HG02623 (cell line): Measurements from ENCODE around the gene EFCAB10.
"Not testable (repeated sequence)": the region's sequence is repeated elsewhere in the genome, so short reads cannot be mapped to it uniquely, and the experiment has no call there.

ENCODE experiments used
- ATAC-seq: cut with Tn5 transposase; IDR thresholded peaks from one replicate; pipeline ENCODE4 v1.9.1; 2021; ENCODE audit warnings: moderate library complexity; ENCODE audit not compliant: unreplicated experiment

EFCAB10 gene

DNA sequence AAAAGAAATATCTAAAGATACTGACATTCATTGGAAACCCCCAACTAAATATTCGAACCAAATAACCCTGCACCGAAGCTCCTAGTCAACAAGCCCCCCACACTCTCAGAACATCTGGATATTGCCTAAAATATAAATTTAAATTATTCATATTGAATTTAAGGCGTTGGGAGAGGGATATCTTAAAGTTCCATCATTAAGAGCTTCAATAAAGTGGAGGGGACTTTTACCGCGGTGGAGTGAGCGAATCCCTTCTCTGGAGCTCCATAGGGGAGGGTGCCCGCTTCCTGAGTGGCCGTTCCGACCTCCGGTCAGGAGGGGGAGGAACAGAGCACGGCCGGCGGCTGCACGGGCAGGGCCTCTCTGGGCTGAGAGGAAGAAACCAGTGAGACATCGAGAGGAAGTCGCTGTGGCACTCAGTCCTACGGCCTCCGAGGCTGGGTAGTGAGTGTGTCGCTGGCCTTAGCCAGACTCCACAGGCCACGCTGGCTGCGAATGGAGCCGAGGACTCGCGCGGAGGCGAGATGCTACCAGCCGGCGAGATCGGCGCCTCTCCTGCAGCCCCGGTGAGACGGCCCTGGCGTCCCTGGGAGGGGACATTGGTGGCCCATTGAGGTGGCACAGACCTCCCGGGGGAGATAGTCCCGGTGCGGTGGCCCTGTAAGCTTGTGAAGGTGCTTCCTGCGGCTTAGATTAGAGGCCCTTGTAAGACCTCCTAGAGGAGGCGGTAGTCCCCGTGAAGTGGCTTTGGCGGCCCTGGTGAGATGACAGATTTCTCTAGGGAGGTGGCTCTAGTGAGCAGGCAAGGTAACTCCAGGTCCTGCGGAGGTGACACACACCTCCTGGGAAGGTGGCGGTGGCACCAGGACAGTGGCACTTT, 49.3 kb downstream of the EFCAB10 start, which contains the start of gene RINT1:
RINT1 (plus strand) TSS at position 410 of the 880 bp plus-strand sequence; CDS start at position 525, 115 bp downstream.
- ATAC-seq, result peak; percentile 93

DNA sequence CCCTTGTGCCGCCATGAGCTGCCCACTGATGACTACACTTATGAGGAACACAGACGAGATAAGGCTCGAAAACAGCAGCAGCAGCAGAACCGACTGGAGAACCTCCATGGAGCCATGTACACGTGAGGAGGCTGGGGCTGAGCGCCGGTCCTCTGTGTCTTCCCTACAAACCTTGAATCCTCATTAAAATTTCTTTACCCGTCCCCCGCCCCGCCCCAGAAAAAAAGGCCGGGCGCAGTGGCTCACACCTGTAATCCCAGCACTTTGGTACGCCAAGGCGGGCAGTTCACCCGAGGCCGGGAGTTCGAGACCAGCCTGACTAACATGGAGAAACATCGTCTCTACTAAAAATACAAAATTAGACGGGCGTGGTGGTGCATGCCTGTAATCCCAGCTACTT, 50.7 kb downstream of the EFCAB10 start:
- no peak for ATAC-seq

GRCh38 chr7:105530126-105530525, 51.2 kb downstream of the EFCAB10 start:
- ATAC-seq, result no peak

DNA sequence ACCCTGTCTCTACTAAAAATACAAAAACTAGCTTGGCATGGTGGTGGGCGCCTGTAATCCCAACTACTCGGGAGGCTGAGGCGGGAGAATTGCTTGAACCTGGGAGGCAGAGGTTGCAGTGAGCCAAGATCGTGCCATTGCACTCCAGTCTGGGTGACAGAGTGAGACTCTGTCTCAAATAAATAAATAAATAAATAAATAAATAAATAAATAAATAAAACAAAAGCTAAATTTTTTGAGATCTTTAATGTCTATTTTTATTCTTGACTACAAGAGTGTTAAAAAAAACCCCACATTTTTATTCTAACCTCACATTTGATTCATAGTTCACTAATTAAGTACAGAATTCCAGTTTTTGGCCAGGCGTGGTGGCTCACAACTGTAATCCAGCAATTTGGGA, 53.6 kb downstream of the EFCAB10 start:
- ATAC-seq, result not testable (repeated sequence)

GRCh38 chr7:105524840-105525239, 56.5 kb downstream of the EFCAB10 start:
- no peak for ATAC-seq

DNA sequence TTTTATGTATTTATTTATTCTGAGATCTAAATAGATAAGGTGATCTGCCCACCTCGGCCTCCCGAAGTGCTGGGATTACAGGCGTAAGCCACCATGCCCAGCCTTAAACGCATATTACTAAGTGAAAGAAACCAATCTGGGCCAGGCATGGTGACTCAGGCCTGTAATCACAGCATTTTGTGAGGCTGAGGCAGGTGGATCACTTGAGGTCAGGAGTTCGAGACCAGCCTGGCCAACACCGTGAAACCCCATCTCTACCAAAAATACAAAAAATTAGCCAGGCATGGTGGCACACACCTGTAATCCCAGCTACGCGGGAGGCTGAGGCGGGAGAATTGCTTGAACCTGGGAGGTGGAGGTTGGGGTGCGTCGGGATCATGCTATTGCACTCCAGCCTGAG, 56.9 kb downstream of the EFCAB10 start:
- not testable (repeated sequence) for ATAC-seq

DNA sequence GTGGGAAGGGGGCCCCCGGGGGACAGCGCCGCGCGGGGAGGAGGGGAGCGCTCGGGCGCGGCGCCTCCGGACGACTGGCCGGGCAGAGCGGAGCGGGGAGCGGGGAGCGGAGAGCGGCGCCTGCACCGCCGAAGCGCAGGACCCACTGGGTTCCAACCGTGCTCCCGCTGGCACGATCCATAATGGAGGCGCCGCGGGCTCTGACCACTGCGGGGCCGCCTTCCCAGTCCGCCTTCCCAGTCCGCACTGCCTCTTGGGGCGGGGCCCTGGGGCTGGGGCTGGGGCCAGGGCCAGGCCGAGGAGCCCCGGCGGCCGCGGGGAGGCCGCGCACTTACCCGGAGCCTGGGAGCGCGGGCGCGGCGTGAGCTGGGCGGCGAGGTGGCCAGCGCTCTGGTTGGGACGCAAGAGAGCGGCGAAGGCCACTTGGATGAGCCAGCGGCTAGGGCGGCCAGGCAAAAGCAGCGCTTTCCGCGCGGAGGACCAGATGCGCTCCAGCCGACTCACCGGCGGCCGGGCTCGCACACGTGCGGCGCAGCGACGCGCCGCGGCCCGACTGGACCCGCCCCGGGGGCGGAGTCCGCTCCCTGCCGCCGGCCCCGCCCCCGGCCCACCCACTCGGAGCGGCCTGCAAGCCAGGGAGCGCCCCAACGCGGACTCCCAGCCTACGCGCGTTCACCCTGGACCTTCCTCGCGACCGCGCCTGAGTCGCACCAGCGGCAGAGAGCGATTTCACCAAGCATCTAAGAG, 59.4 kb downstream of the EFCAB10 start, which contains the start of gene PUS7:
PUS7 (minus strand) TSS at position 555 of the 747 bp plus-strand sequence. CDS start 13,759 bp downstream, outside the sequence.
- ATAC-seq, result peak; percentile 80

- ATAC-seq, result peak; percentile 30
Observed at GRCh38 chr7:105521027-105521716, 60.1 kb downstream of the EFCAB10 start.

- ATAC-seq, result not testable (repeated sequence)
Observed at GRCh38 chr7:105520620-105521019, 60.7 kb downstream of the EFCAB10 start.

DNA sequence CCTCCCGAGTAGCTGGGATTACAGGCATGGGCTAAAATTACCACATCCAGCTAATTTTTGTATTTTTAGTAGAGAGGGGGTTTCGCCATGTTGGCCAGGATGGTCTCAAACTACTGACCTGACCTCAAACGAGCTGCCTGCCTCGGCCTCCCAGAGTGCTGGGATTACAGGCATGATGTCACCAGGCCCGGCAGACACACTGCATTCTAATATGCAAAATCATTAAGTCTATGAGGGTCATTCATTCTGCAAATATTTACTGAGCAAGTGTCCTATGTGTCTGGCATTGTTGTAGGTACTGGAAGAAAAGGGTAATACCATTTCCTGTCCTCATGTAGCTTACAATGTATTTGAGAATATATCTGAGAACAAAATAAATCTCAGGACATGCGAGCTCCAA, 61.9 kb downstream of the EFCAB10 start:
- no peak for ATAC-seq

DNA sequence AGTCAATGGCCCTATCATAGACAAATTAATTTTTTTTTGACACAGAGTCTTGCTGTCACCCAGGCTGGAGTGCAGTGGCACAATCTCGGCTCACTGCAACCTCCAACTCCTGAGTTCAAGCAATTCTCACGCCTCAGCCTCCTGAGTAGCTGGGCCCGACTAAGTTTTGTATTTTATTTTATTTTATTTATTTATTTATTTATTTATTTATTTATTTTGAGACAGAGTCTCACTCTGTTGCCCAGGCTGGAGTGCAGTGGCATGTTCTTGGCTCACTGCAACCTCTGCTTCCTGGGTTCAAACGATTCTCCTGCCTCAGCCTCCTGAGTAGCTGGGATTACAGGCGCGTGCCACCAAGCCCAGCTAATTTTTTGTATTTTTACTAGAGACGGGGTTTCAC, 65.7 kb downstream of the EFCAB10 start:
- not testable (repeated sequence) for ATAC-seq
